ENCODE measurements around the gene DUSP8.

Gene DUSP8

GRCh38 chr11:1570896-1571759 is 943 bp downstream of the DUSP8 start (continued):
- TF ChIP-seq ZNF560 (tag by site-specific recombination; IDR thresholded peaks at IDR 0.05; ENCODE audit: borderline replicate concordance) = no peak
- no peak for TF ChIP-seq ZNF585B (tag by site-specific recombination; IDR thresholded peaks at IDR 0.05)
- no peak for TF ChIP-seq ZNF184 (tag by site-specific recombination; IDR thresholded peaks at IDR 0.05)
- no peak for TF ChIP-seq HOXD13 (CRISPR knock-in tag; IDR thresholded peaks at IDR 0.05; ENCODE audit: borderline replicate concordance)
- 0 out of 2 replicates have a peak, but pooled peaks have one; percentile 18 for TF ChIP-seq ZBTB48 (tag by site-specific recombination; IDR thresholded peaks at IDR 0.05)
- no peak for TF ChIP-seq ZNF530 (tag by site-specific recombination; IDR thresholded peaks at IDR 0.05; ENCODE audit: low read depth)
- no peak for TF ChIP-seq ZNF488 (tag by site-specific recombination; IDR thresholded peaks at IDR 0.05)
- no peak for TF ChIP-seq GLI4 (tag by site-specific recombination; IDR thresholded peaks at IDR 0.05)
- TF ChIP-seq ZNF324 (tag by site-specific recombination; IDR thresholded peaks at IDR 0.05) = no peak
- TF ChIP-seq SP7 (tag by site-specific recombination; IDR thresholded peaks at IDR 0.05) = no peak
- peak; percentile 69 for TF ChIP-seq PATZ1 (tag by site-specific recombination; IDR thresholded peaks at IDR 0.05)
- no peak for TF ChIP-seq ZNF645 (tag by site-specific recombination; IDR thresholded peaks at IDR 0.05)
- TF ChIP-seq KLF8 (tag by site-specific recombination; IDR thresholded peaks at IDR 0.05) = no peak; the same call in 1 of the 2 replicates
- peak; percentile 59 for TF ChIP-seq ZBTB8A (tag by site-specific recombination; IDR thresholded peaks at IDR 0.05)
- TF ChIP-seq ZSCAN16 (tag by site-specific recombination; IDR thresholded peaks at IDR 0.05) = no peak
- no peak for TF ChIP-seq ZNF654 (tag by site-specific recombination; IDR thresholded peaks at IDR 0.05; ENCODE audit: low read depth)
- 0 out of 2 replicates have a peak, but pooled peaks have one; percentile 41 for TF ChIP-seq ZNF600 (tag by site-specific recombination; IDR thresholded peaks at IDR 0.05)
- TF ChIP-seq FEZF1 (tag by site-specific recombination; IDR thresholded peaks at IDR 0.05) = no peak
- no peak for TF ChIP-seq ZNF621 (tag by site-specific recombination; IDR thresholded peaks at IDR 0.05)
- no peak for TF ChIP-seq ZNF280C (tag by site-specific recombination; IDR thresholded peaks at IDR 0.05)
- no peak for TF ChIP-seq ZNF132 (tag by site-specific recombination; IDR thresholded peaks at IDR 0.05; ENCODE audit: borderline replicate concordance)
- TF ChIP-seq ZBTB26 (tag by site-specific recombination; optimal IDR thresholded peaks at IDR 0.05) = peak; percentile 38
- TF ChIP-seq ZNF473 (tag by site-specific recombination; IDR thresholded peaks at IDR 0.05) = no peak
- TF ChIP-seq ZBTB10 (tag by site-specific recombination; IDR thresholded peaks at IDR 0.05) = no peak; the same call in 1 of the 2 replicates
- no peak for TF ChIP-seq ZBTB44 (tag by site-specific recombination; IDR thresholded peaks at IDR 0.05)
- TF ChIP-seq ZBTB17 (tag by site-specific recombination; IDR thresholded peaks at IDR 0.05) = peak; percentile 30; the same call in 1 of the 2 replicates
- TF ChIP-seq REPIN1 (tag by site-specific recombination; IDR thresholded peaks at IDR 0.05; ENCODE audit: low read depth) = no peak
- TF ChIP-seq SETDB1 (IDR thresholded peaks at IDR 0.05; ENCODE audit: insufficient read length, low read length) = no peak
